Endodermal cell (in vitro differentiated cells): ENCODE data around the gene PLA2G3. TPM values are rescaled to one million over a fixed set of nuclear protein-coding genes. Genes with fewer than 3 reads are reported as not detected.
A peak's percentile ranks its signal among the peaks of the same experiment; 100 is the strongest.

Source experiments
- DNase-seq: peaks from one replicate; pipeline ENCODE4 v3.0.0-alpha.2; 2017
- H3K27ac ChIP-seq: 2 replicates; pipeline ENCODE4 v1.5.1; 2013; ENCODE audit warnings: mild to moderate bottlenecking, low read depth, low read length, moderate library complexity
- H3K27me3 ChIP-seq: 2 replicates; pipeline ENCODE4 v1.6.1; 2013; ENCODE audit warnings: mild to moderate bottlenecking, low read length, moderate library complexity; ENCODE audit not compliant: insufficient read depth, control insufficient read depth, poor library complexity, severe bottlenecking
- H3K36me3 ChIP-seq: 2 replicates; pipeline ENCODE4 v1.7.0; 2013; ENCODE audit warnings: mild to moderate bottlenecking, low read length, moderate library complexity; ENCODE audit not compliant: control insufficient read depth, insufficient read depth
- H3K4me1 ChIP-seq: one replicate; pipeline ENCODE4 v1.7.0; 2013; ENCODE audit warnings: low read length; ENCODE audit not compliant: control insufficient read depth, insufficient read depth
- H3K4me3 ChIP-seq: 2 replicates; pipeline ENCODE4 v1.5.1; 2013; ENCODE audit warnings: mild to moderate bottlenecking, low read length, moderate library complexity
- H3K9ac ChIP-seq: 2 replicates; pipeline ENCODE4 v1.6.1; 2013; ENCODE audit warnings: mild to moderate bottlenecking, low read length, moderate library complexity; ENCODE audit not compliant: poor library complexity, severe bottlenecking; ENCODE audit errors: extremely low read depth
- H3K9me3 ChIP-seq: 2 replicates; pipeline ENCODE4 v1.6.1; 2013; ENCODE audit warnings: mild to moderate bottlenecking, low read length, moderate library complexity; ENCODE audit not compliant: control insufficient read depth
- H3K27ac Mint-ChIP-seq: 2 replicates; pipeline ENCODE4 v1.8.0; 2020; ENCODE audit warnings: mixed read lengths
- H3K27me3 Mint-ChIP-seq: 2 replicates; pipeline ENCODE4 v1.8.0; 2021; ENCODE audit warnings: mild to moderate bottlenecking, mixed read lengths; ENCODE audit not compliant: insufficient read depth
- H3K36me3 Mint-ChIP-seq: 2 replicates; pipeline ENCODE4 v1.8.0; 2020; ENCODE audit warnings: low read depth, mixed read lengths
- H3K4me1 Mint-ChIP-seq: 2 replicates; pipeline ENCODE4 v1.8.0; 2020; ENCODE audit warnings: mixed read lengths
- H3K4me3 Mint-ChIP-seq: 2 replicates; pipeline ENCODE4 v1.8.0; 2020; ENCODE audit warnings: mild to moderate bottlenecking, moderate library complexity, mixed read lengths
- H3K9me3 Mint-ChIP-seq: 2 replicates; pipeline ENCODE4 v1.8.0; 2020; ENCODE audit warnings: mild to moderate bottlenecking, mixed read lengths
- CTCF ChIP-seq: fragments of 200-600 bp; sonication (generic); conservative IDR thresholded peaks from 2 replicates; pipeline ENCODE4 v1.5.0; 2021; ENCODE audit warnings: antibody characterized with exemption, mild to moderate bottlenecking
- WGBS, 2 experiments: methylation state at CpG; one replicate each; pipeline versions ENCODE4 v1.1.5 to v1.1.7; 2013; ENCODE audit warnings: missing lambda C conversion rate in 2 of 2, mixed read lengths in 1 of 2; ENCODE audit not compliant: insufficient coverage in 1 of 2, insufficient read length in 1 of 2; 5-methylcytosine and 5-hydroxymethylcytosine counted together
- total RNA-seq, 2 donors: library from RNA; stranded (reverse); fragmentation: NEBNext Ultra II Directional in 1 of 2; extraction: Animal tissue kit (Norgen Biotek cat#: 25700) in 1 of 2; gene quantifications; 2 replicates in 1 of 2; 3 replicates in 1 of 2; pipeline ENCODE4 v1.2.1, GENCODE V29; 2021

PLA2G3 gene
- total RNA-seq, 2 donors from 2014 or later, result 4.1 to 4.6 TPM

- Histone ChIP-seq H3K4me1 (no peaks in the 10 kb centered on the region), H3K4me3 (no peak overlapping the region), H3K9me3 (no peaks in the 10 kb centered on the region), H3K27me3 (no peaks in the 10 kb centered on the region), H3K27ac (no peak overlapping the region), H3K9ac (no peak overlapping the region), H3K36me3 (no peaks in the 10 kb centered on the region)
- Mint-ChIP-seq H3K4me1 (no peaks in the 10 kb centered on the region), H3K4me3 (no peak overlapping the region), H3K36me3 (peaks cover 15% of the 10 kb centered on the region), H3K27ac (no peak overlapping the region), H3K9me3 (no peaks in the 10 kb centered on the region), H3K27me3 (no peaks in the 10 kb centered on the region)
- DNase-seq, result peak; percentile 42
- 72 to 90% methylated on average over 10 to 29 of the region's 29 CpGs for whole genome bisulfite sequencing, 2 experiments
- no peak for TF ChIP-seq CTCF
Measured at GRCh38 chr22:31091106-31091975, 49.0 kb downstream of the PLA2G3 start.

GRCh38 chr22:31090217-31091085 is 49.9 kb downstream of the PLA2G3 start:
- 91 to 92% methylated on average over 8 to 14 of the region's 15 CpGs for WGBS, 2 experiments
- no peaks in the 10 kb centered on the region for H3K27me3 ChIP-seq
- no peaks in the 10 kb centered on the region for H3K36me3 ChIP-seq
- H3K4me1 ChIP-seq, result no peaks in the 10 kb centered on the region
- DNase-seq, result peak; percentile 30
- no peaks in the 10 kb centered on the region for H3K27me3 Mint-ChIP-seq
- no peaks in the 10 kb centered on the region for H3K9me3 Mint-ChIP-seq
- TF ChIP-seq CTCF, result no peak
- no peaks in the 10 kb centered on the region for H3K4me1 Mint-ChIP-seq
- no peak overlapping the region for H3K27ac ChIP-seq
- H3K9me3 ChIP-seq, result no peaks in the 10 kb centered on the region
- H3K27ac Mint-ChIP-seq, result no peak overlapping the region
- H3K4me3 Mint-ChIP-seq, result no peak overlapping the region
- no peak overlapping the region for H3K4me3 ChIP-seq
- peaks cover 7% of the 10 kb centered on the region for H3K36me3 Mint-ChIP-seq
- no peak overlapping the region for H3K9ac ChIP-seq

- Histone ChIP-seq H3K27ac (no peak overlapping the region), H3K27me3 (no peaks in the 10 kb centered on the region), H3K4me1 (no peaks in the 10 kb centered on the region), H3K9ac (no peak overlapping the region), H3K9me3 (no peaks in the 10 kb centered on the region), H3K36me3 (no peaks in the 10 kb centered on the region), H3K4me3 (no peak overlapping the region)
- no peaks in the 10 kb centered on the region for H3K9me3 Mint-ChIP-seq
- peak; percentile 86 for TF ChIP-seq CTCF
- no peak overlapping the region for H3K27ac Mint-ChIP-seq
- 78 to 85% methylated on average over 4 to 9 of the region's 9 CpGs for WGBS, 2 experiments
- peaks cover 2% of the 10 kb centered on the region for H3K4me1 Mint-ChIP-seq
- peaks cover 3% of the 10 kb centered on the region for H3K36me3 Mint-ChIP-seq
- peak; percentile 76 for DNase-seq
- no peaks in the 10 kb centered on the region for H3K27me3 Mint-ChIP-seq
- H3K4me3 Mint-ChIP-seq, result no peak overlapping the region
Measured at GRCh38 chr22:31089160-31090100, 50.9 kb downstream of the PLA2G3 start.
